Epithelial cell of proximal tubule (primary cell): Measurements from ENCODE around the gene HOXB3. TPM values are rescaled to one million over a fixed set of nuclear protein-coding genes. Genes with fewer than 3 reads are reported as not detected.

Source experiments
- DNase-seq: peaks from one replicate; pipeline ENCODE4 v3.0.0-alpha.2; 2011; ENCODE audit warnings: low read depth
- H3K4me3 ChIP-seq: 2 replicates; pipeline ENCODE4 v1.5.1; 2011; ENCODE audit warnings: low read depth, mild to moderate bottlenecking, low read length
- total RNA-seq: library from RNA; depleted of rRNA; stranded (reverse); fragments of >200 nt; gene quantifications from 2 replicates; pipeline ENCODE4 v1.2.3, GENCODE V29; 2015
- TF ChIP-seq, protein P1 (sequence below): conservative IDR thresholded peaks from 2 replicates; pipeline ENCODE4 v1.5.1; 2012; ENCODE audit warnings: low read depth, mild to moderate bottlenecking, low read length

Gene HOXB3
- total RNA-seq, 1 donor from 2014 or later: 49.9 TPM

DNA sequence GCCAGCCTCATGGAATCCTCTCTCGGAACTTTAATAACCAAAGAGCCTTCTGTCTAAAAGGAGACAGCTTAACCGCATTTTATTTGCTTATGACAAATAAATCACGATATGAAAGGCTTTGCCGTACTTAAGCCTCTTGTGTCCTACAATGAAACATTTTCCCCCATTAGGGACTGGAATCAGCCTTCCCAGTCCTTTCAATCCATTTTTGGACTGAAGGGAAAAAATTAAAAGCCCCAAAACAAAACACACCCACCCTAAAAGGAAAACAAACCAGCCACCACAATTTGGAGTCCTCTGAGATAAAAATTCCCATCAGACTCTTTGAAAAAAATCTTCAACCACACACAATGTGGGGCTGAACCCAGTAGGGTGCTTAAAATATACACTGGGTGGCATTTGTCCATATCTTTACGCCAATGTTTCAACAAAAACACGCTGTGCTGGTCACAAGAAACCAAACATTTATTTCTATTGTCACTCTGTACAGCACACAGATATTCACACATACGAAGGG lies 14.9 kb downstream of the HOXB3 start:
- peak overlapping the region; percentile 23 for H3K4me3 ChIP-seq
- TF ChIP-seq, protein P1, sequence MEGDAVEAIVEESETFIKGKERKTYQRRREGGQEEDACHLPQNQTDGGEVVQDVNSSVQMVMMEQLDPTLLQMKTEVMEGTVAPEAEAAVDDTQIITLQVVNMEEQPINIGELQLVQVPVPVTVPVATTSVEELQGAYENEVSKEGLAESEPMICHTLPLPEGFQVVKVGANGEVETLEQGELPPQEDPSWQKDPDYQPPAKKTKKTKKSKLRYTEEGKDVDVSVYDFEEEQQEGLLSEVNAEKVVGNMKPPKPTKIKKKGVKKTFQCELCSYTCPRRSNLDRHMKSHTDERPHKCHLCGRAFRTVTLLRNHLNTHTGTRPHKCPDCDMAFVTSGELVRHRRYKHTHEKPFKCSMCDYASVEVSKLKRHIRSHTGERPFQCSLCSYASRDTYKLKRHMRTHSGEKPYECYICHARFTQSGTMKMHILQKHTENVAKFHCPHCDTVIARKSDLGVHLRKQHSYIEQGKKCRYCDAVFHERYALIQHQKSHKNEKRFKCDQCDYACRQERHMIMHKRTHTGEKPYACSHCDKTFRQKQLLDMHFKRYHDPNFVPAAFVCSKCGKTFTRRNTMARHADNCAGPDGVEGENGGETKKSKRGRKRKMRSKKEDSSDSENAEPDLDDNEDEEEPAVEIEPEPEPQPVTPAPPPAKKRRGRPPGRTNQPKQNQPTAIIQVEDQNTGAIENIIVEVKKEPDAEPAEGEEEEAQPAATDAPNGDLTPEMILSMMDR: no peak
- DNase-seq: no peak

DNA sequence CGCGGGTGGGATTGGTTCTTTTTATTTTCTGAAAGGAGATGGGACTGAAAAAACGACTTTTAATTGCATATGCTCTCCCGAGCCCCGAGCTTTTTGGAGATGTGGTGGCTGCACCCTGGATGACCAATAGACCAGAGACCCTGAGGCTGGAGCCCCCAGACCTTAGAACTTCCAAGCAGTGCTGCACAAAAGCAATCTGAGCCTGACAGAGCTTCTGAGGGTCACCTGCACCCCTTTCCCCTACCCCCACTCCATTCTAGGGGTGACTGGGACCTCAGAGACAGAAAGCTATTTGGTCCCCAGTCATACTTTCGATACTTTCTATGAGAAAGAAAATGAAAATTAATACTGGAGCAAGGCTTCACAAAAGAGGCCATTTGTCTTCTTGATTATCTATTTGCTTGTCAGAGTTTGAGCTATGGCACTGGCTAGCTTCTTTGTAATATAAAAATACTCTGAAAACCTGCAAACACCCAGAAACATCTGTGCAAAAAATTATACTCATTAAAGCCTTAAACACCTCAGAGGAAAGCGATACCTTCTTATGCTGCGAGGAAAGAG lies 15.5 kb downstream of the HOXB3 start:
- TF ChIP-seq, protein P1: no peak
- DNase-seq: no peak
- H3K4me3 ChIP-seq: peak overlapping the region; percentile 23

DNA sequence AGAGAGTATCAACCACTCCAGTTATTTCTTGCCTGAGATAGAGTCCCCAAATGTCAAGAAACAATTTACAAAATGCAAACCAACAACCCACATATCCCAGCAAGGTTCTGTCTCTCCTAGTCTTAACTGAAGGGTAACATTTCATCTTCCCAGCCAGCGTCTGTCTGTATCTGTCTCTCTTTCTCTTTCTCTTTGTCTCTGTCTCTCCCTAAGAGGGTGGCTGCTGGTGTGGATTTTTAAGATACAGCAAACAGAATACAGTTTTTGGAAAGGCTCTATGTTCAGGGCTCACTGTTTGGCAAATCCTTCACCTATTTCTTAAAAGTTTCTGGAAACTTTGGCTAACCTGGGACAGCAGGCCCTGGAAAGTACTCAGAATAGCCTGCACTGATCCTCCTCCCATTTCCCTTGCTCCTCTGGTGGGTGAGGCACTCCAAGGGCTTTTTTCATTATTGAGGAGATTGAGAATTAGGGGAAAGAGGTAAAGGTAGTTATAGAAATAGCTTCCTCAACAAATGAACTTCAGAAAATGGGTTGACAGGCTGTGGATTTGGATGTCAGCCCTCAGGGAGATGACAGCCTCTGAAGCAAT lies 18.1 kb downstream of the HOXB3 start:
- TF ChIP-seq, protein P1: no peak
- no peak for DNase-seq
- peak overlapping the region; percentile 43 for H3K4me3 ChIP-seq

DNA sequence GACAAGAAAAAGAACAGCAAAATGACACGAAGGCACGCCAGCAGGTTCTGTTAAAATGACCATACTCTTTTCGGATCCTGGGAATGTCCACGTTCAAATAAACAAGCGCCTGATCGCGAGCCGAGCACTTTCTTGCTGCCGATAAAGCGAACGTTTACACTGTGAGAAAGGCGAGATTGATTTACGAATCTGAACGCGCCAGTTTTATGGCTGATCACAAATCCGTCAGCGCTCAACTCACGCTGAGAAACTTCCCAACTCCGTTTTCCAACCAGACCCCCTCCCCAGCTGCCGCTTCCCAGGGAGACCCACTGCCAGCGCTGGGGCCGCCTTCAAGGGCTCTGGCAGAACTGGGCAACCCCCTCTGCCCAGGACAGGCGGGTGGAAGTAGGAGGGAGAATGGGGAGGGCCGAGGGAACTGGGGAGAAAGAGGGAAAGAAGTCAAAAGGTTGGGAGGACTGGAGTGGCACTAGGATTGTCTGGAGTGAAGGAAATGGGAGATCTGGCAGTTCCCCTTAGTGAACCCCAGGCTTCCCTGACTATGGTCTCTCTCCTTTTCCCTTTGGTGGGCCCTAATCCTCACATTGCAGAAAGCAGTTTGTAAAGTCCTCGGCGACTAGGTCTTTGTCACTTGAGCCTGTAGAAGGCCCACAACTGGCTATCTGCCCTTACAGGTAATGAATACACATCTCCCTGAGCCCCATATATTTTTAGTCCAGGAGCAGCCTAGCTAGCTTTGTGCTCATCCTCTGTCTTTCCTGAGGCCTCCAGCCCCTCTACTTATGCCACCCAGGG lies 18.8 kb downstream of the HOXB3 start:
- no peak for DNase-seq
- peak overlapping the region; percentile 43 for H3K4me3 ChIP-seq
- TF ChIP-seq, protein P1: no peak

DNA sequence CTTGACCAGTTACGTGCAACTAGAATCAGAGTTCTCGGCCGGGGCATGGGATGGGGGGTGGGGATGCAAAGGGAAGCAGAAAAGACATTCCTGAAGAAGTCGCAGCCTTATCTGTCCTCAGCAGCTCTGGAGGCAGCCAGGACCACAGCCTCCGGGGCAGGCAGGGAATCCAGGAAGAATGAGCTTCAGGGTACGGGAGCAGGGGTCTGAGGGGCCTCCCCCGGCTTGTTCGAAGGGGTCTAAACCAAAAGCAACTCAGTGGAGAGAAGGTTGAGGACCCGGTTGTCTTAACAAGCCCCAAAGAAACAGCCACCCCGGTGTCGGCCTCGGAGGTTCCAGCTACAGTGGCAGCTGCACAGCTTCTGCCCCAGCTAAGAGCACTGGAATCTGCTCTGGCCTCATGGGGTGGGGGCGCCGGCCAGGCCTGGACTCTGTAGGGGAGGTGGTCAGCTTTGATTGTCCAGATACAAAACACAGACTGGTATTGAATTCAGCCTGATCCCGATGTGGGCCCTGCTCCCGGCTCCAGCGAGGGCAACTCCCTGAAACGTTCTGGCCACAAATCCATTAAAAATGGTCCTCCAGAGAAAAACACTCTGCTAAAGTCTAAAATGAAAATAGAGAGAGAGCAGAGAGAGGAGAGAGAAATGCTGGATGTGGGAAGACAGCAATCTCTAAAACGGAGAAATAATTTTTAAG lies 19.6 kb downstream of the HOXB3 start:
- H3K4me3 ChIP-seq: peak overlapping the region; percentile 43
- TF ChIP-seq, protein P1: no peak

DNA sequence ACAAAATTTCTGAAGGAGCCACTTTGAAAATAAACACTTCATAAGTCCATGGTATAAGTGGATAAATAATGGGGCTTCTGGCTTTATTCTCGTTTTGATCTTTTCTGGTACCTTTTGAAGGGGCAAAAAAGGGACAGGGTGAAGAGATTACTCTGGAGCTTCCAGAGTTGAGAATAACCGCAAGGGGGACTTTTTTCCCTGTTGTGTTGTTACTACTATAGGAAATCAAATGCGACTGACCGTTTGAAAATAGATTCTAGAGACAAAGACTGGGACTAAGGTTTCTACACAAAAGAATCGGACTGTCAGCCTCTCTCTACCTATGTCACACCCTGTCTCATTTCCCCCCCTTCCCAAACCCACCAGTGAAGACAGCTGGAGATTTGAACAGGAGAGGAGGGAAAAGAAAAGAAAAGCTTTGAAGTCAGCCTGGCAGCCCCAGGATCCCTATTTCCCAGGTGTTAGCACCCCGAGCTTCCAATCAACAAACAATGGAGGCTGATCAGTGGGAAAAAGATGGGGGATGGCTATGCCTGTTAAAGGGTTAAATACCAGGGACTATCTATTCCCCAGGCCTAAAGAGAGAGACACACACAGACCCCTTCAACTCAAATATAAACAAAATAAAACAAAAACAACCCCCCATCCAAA lies 20.2 kb downstream of the HOXB3 start:
- no peak for DNase-seq
- peak overlapping the region; percentile 43 for H3K4me3 ChIP-seq
- TF ChIP-seq, protein P1: no peak

More for the DNA sequence above, 19.6 kb downstream of the HOXB3 start:
- no peak for DNase-seq
